COR-L47 (cell line): ENCODE results near the gene ZP2.
"Not testable (repeated sequence)": the region's sequence is repeated elsewhere in the genome, so short reads cannot be mapped to it uniquely, and the experiment has no call there.

Experiments
- DNase-seq: peaks from one replicate; lab custom pipeline; 2025; lab: John Stamatoyannopoulos, UW

Gene ZP2

GRCh38 chr16:21211486-21211885, at the start of gene ZP2:
ZP2 (minus strand) TSS chr16:21211574; CDS start chr16:21211547, 27 bp downstream.
- no peak for DNase-seq

- DNase-seq, result no peak
These were observed 45.9 kb upstream of the ZP2 start for GRCh38 chr16:21257284-21257683.

GRCh38 chr16:21256636-21257035, 45.3 kb upstream of the ZP2 start:
- DNase-seq, result no peak

- DNase-seq, result no peak
These were observed 42.1 kb upstream of the ZP2 start for GRCh38 chr16:21253470-21253869.

GRCh38 chr16:21250072-21250923, 38.9 kb upstream of the ZP2 start:
- no peak for DNase-seq

GRCh38 chr16:21248179-21248578, 36.8 kb upstream of the ZP2 start:
- DNase-seq, result not testable (repeated sequence)

- no peak for DNase-seq
These were observed 33.3 kb upstream of the ZP2 start for GRCh38 chr16:21244518-21245215.

GRCh38 chr16:21242756-21243155, 31.4 kb upstream of the ZP2 start:
- no peak for DNase-seq

- no peak for DNase-seq
These were observed 28.3 kb upstream of the ZP2 start for GRCh38 chr16:21239646-21240045.

GRCh38 chr16:21236831-21237230, 25.5 kb upstream of the ZP2 start:
- no peak for DNase-seq

GRCh38 chr16:21235199-21235585, 23.8 kb upstream of the ZP2 start:
- DNase-seq, result no peak

GRCh38 chr16:21233521-21234150, 22.3 kb upstream of the ZP2 start, which contains the start of gene ANKS4B:
ANKS4B (plus strand) TSS chr16:21233699; CDS start chr16:21233738, 39 bp downstream.
- no peak for DNase-seq

GRCh38 chr16:21233045-21233520, 21.7 kb upstream of the ZP2 start:
- no peak for DNase-seq

- no peak for DNase-seq
These were observed 17.0 kb upstream of the ZP2 start for GRCh38 chr16:21228361-21228872.

GRCh38 chr16:21227866-21228265, 16.5 kb upstream of the ZP2 start:
- DNase-seq, result no peak

- DNase-seq, result no peak
These were observed 15.4 kb upstream of the ZP2 start for GRCh38 chr16:21226749-21227148.

GRCh38 chr16:21224800-21225199, 13.4 kb upstream of the ZP2 start:
- DNase-seq, result no peak

GRCh38 chr16:21223787-21224186, 12.4 kb upstream of the ZP2 start:
- no peak for DNase-seq

- no peak for DNase-seq
These were observed 11.3 kb upstream of the ZP2 start for GRCh38 chr16:21222495-21223337.

GRCh38 chr16:21219551-21219950, 8.2 kb upstream of the ZP2 start:
- no peak for DNase-seq

- no peak for DNase-seq
These were observed 6.8 kb upstream of the ZP2 start for GRCh38 chr16:21218153-21218552.
